Loucy (cell line): ENCODE measurements around the gene PTPRN2.

Experiments used
- CTCF ChIP-seq: fragments of 200-600 bp; sonication (generic); conservative IDR thresholded peaks from 2 replicates; pipeline ENCODE4 v1.5.1; 2014; ENCODE audit warnings: mild to moderate bottlenecking, antibody characterized with exemption, low read length
- EZH2phosphoT487 ChIP-seq: fragments of 200-600 bp; IDR thresholded peaks from 2 replicates; pipeline ENCODE4 v1.6.1; 2018; ENCODE audit warnings: antibody characterized with exemption, mild to moderate bottlenecking, moderate library complexity, borderline replicate concordance

GRCh38 chr7:158365267-158365666 lies 222.4 kb downstream of the PTPRN2 start:
- TF ChIP-seq CTCF: no peak
- no peak for TF ChIP-seq EZH2phosphoT487
